ENCODE results near the gene TAGLN.

The TAGLN gene

DNA sequence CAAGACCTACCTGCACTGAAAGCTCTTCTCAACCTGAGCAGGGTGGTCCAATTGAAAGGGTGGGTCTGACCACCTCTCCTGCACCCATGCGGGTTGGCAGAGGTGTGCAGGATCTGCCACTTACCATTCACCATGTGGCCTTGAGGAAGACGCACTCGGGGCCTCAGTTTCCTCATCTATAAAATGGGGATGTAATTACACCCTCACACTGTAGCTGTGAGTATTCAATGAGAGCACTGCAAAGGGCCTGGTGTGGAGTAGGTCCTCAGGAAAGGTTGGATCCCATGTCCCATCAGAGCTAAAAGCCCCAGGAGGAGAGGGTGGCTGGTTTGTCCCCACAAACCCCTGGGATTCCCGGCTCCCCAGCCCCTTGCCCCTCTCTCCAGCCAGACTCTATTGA lies 557 bp upstream of the TAGLN start:
- Histone ChIP-seq H3K4me1 (ENCODE audit: control insufficient read depth, low read length) (no peaks in the 10 kb centered on the region), H3K9me3 (ENCODE audit: control insufficient read depth, insufficient read depth, low read length) (no peaks in the 10 kb centered on the region), H4K20me1 (ENCODE audit: control insufficient read depth, insufficient read depth, low read depth, low read length) (no peaks in the 10 kb centered on the region), H3F3A (ENCODE audit: control insufficient read depth, insufficient read depth) (no peaks in the 10 kb centered on the region), H3K9me2 (replicated peaks; ENCODE audit: control insufficient read depth, low read length) (no peaks in the 10 kb centered on the region), H3K4me3 (ENCODE audit: low read length) (no peak overlapping the region), H3K27ac (ENCODE audit: low read depth, low read length) (no peak overlapping the region), H3K27me3 (ENCODE audit: control insufficient read depth, low read length) (no peaks in the 10 kb centered on the region), H3K4me2 (ENCODE audit: low read length) (no peak overlapping the region), H3K79me2 (ENCODE audit: control insufficient read depth, low read length) (no peaks in the 10 kb centered on the region), H3K36me3 (ENCODE audit: control insufficient read depth, low read length) (no peaks in the 10 kb centered on the region)
- TF ChIP-seq EZH2phosphoT487 (IDR thresholded peaks at IDR 0.05; ENCODE audit: borderline replicate concordance, low read length), result no peak
- TF ChIP-seq, protein P1, sequence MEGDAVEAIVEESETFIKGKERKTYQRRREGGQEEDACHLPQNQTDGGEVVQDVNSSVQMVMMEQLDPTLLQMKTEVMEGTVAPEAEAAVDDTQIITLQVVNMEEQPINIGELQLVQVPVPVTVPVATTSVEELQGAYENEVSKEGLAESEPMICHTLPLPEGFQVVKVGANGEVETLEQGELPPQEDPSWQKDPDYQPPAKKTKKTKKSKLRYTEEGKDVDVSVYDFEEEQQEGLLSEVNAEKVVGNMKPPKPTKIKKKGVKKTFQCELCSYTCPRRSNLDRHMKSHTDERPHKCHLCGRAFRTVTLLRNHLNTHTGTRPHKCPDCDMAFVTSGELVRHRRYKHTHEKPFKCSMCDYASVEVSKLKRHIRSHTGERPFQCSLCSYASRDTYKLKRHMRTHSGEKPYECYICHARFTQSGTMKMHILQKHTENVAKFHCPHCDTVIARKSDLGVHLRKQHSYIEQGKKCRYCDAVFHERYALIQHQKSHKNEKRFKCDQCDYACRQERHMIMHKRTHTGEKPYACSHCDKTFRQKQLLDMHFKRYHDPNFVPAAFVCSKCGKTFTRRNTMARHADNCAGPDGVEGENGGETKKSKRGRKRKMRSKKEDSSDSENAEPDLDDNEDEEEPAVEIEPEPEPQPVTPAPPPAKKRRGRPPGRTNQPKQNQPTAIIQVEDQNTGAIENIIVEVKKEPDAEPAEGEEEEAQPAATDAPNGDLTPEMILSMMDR (IDR thresholded peaks at IDR 0.05; ENCODE audit: low read depth, low read length, poor library complexity, severe bottlenecking), result no peak

DNA sequence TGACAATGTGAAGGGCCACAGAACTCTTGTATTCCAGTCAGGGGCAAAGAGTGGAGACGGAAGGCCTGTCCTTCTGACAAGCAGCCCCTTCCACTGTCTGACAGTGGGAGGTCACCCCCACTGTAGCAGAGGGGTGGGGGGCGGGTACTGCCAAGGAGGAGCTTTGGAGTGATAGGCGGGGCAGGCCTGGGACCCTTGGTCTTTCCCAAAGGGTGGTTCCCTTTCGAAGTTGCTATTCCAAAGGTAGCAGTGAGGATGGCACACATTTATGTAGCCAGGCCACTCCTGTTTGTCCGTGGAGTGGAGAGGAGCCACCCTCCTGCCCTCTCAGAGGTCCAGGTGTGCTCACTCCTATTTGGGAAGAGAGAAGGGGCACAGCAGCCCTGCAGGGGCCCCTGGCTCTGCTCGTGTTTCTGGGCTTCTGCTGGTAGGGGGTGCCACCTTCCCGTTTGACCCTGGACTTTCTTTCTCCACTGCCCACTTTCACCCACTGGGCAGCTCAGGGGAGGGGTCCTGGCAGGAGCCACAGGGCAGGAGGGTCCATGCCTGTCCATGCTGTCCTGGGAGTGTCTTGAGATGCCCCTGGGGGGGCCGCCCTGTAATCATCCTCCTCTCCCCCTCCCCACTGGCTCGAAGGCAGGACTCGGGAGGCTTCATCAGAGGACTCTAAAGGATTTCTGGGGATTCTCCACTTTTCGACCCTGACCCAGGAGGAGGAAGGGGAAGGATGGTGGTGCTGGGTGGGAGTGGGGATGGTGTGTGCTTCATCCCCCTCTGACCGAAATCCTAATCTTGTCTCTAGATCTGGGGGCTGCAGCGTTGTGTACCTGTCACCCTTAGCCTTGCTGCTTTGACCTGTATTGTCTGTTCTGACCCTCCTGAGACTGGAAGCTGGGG lies 994 bp downstream of the TAGLN start:
- Histone ChIP-seq H3K36me3 (ENCODE audit: control insufficient read depth, low read length) (peaks cover 2% of the 10 kb centered on the region; the same call in 1 of the 2 replicates), H3K27ac (ENCODE audit: low read depth, low read length) (no peak overlapping the region)
- TF ChIP-seq, protein P1 (IDR thresholded peaks at IDR 0.05; ENCODE audit: low read depth, low read length, poor library complexity, severe bottlenecking), result no peak
- no peak for TF ChIP-seq EZH2phosphoT487 (IDR thresholded peaks at IDR 0.05; ENCODE audit: borderline replicate concordance, low read length)

DNA sequence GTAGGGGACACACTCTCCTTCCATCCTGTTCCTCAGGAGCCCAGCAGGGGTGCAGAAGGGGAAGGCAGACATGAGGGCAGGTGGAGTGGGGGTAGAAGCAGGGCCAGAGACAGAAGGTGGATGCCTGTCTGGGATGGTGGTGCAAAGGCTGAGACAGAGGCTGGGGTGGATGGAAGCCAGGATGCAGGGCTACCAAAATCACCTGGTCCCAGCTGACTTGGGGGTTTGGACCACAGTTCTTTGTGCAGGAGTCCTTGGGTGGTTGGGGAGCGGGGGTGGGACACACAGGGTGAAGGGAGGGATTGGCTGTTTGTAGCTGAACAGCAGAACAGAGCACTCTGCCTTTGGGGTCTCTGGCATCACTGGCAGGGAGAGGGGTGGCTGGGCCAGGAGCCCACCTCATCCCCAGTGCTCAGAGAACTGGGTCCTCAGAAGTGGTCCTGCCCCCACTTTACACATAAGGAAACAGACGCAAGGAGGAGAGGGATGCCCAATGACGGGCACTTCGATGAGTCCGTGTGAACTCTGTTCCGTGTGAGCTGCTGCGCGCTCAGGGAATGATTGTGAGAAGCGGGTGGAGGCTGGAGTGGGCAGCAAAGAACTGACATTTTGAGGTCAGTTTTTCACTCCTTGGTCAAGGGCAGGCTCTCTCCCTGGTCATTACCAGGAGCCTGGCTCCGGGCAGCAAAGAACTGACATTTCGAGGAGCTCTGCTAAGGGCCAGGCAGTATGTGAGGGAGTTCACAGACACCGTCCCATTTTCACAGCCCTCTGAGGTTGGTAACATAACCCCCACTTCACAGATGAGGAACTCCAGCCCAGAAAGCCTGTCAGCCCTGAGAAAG lies 1.9 kb downstream of the TAGLN start:
- no peaks in the 10 kb centered on the region for H3K9me3 ChIP-seq (ENCODE audit: control insufficient read depth, insufficient read depth, low read length)
- H3K4me2 ChIP-seq (ENCODE audit: low read length), result no peak overlapping the region
- no peaks in the 10 kb centered on the region for H3F3A ChIP-seq (ENCODE audit: control insufficient read depth, insufficient read depth)
- peaks cover 4% of the 10 kb centered on the region; the same call in 1 of the 2 replicates for H3K36me3 ChIP-seq (ENCODE audit: control insufficient read depth, low read length)
- no peak overlapping the region for H3K27ac ChIP-seq (ENCODE audit: low read depth, low read length)
- no peak for TF ChIP-seq EZH2phosphoT487 (IDR thresholded peaks at IDR 0.05; ENCODE audit: borderline replicate concordance, low read length)
- TF ChIP-seq, protein P1 (IDR thresholded peaks at IDR 0.05; ENCODE audit: low read depth, low read length, poor library complexity, severe bottlenecking), result no peak
- no peaks in the 10 kb centered on the region for H3K27me3 ChIP-seq (ENCODE audit: control insufficient read depth, low read length)
- H3K9me2 ChIP-seq (replicated peaks; ENCODE audit: control insufficient read depth, low read length), result no peaks in the 10 kb centered on the region
- H3K4me1 ChIP-seq (ENCODE audit: control insufficient read depth, low read length), result no peaks in the 10 kb centered on the region
- no peaks in the 10 kb centered on the region for H4K20me1 ChIP-seq (ENCODE audit: control insufficient read depth, insufficient read depth, low read depth, low read length)
- H3K79me2 ChIP-seq (ENCODE audit: control insufficient read depth, low read length), result no peaks in the 10 kb centered on the region
- no peak overlapping the region for H3K4me3 ChIP-seq (ENCODE audit: low read length)

More for the DNA sequence above, 994 bp downstream of the TAGLN start:
- H3K27me3 ChIP-seq (ENCODE audit: control insufficient read depth, low read length), result no peaks in the 10 kb centered on the region
- no peaks in the 10 kb centered on the region for H3K79me2 ChIP-seq (ENCODE audit: control insufficient read depth, low read length)
- no peaks in the 10 kb centered on the region for H3F3A ChIP-seq (ENCODE audit: control insufficient read depth, insufficient read depth)
- H3K4me1 ChIP-seq (ENCODE audit: control insufficient read depth, low read length), result no peaks in the 10 kb centered on the region
- H3K4me2 ChIP-seq (ENCODE audit: low read length), result no peak overlapping the region
- H3K9me3 ChIP-seq (ENCODE audit: control insufficient read depth, insufficient read depth, low read length), result no peaks in the 10 kb centered on the region
- no peaks in the 10 kb centered on the region for H3K9me2 ChIP-seq (replicated peaks; ENCODE audit: control insufficient read depth, low read length)
- no peak overlapping the region for H3K4me3 ChIP-seq (ENCODE audit: low read length)
- no peaks in the 10 kb centered on the region for H4K20me1 ChIP-seq (ENCODE audit: control insufficient read depth, insufficient read depth, low read depth, low read length)

Data from DOHH2 (cell line).